Esophagus squamous epithelium (tissue), 4 donors: Measurements from ENCODE around the gene PTPRC.

Source experiments
- POLR2A ChIP-seq, 4 donors: fragments of 450-650 bp; IDR thresholded peaks; one replicate each; pipeline ENCODE4 v1.6.1; 2017; ENCODE audit warnings: antibody characterized with exemption in 4 of 4, mild to moderate bottlenecking in 4 of 4, moderate library complexity in 3 of 4
- TF ChIP-seq, protein P1 (sequence below), 6 experiments: fragments of 450-650 bp in 4 of 6; fragments of 200-600 bp in 2 of 6; sonication (generic) in 2 of 6; IDR thresholded peaks; one replicate each; pipeline ENCODE4 v1.5.1; 2016 to 2019; ENCODE audit warnings: antibody characterized with exemption in 6 of 6, mild to moderate bottlenecking in 4 of 6, moderate library complexity in 4 of 6

DNA sequence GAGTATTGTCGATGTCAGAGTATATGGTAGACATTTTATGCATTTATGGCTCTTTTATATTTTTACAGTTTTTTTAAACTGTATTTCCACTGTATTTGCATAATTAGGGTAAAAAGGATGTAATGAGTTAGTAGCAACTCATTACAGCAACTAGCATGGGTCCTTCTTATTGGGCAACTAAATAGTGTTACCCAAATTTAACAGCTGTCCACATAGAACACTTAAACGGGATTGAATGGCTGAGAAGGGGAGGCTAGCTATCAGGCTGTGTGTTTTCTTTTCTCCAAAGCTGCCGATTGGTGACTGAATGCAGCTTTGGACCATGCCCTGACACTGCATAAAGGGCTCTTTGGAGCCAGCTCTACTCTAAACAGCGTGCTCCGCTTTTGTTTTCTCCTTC lies 75.4 kb downstream of the PTPRC start:
- TF ChIP-seq, protein P1, sequence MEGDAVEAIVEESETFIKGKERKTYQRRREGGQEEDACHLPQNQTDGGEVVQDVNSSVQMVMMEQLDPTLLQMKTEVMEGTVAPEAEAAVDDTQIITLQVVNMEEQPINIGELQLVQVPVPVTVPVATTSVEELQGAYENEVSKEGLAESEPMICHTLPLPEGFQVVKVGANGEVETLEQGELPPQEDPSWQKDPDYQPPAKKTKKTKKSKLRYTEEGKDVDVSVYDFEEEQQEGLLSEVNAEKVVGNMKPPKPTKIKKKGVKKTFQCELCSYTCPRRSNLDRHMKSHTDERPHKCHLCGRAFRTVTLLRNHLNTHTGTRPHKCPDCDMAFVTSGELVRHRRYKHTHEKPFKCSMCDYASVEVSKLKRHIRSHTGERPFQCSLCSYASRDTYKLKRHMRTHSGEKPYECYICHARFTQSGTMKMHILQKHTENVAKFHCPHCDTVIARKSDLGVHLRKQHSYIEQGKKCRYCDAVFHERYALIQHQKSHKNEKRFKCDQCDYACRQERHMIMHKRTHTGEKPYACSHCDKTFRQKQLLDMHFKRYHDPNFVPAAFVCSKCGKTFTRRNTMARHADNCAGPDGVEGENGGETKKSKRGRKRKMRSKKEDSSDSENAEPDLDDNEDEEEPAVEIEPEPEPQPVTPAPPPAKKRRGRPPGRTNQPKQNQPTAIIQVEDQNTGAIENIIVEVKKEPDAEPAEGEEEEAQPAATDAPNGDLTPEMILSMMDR (IDR thresholded peaks at IDR 0.05), result no peak
- no peak for TF ChIP-seq POLR2A (IDR thresholded peaks at IDR 0.05)
